GM12878 (cell line): ENCODE measurements around the gene BDH1. TPM values are rescaled to one million over a fixed set of nuclear protein-coding genes. Genes with fewer than 3 reads are reported as not detected.

Experiments
- MLLT1 ChIP-seq: fragments of 450-650 bp; IDR thresholded peaks from 2 replicates; pipeline ENCODE4 v1.6.1; 2016; ENCODE audit warnings: mild to moderate bottlenecking
- PAX5 ChIP-seq: IDR thresholded peaks from 2 replicates; pipeline ENCODE4 v1.6.1; 2011; ENCODE audit warnings: low read depth, low read length, borderline replicate concordance
- RELB ChIP-seq: fragments of 450-650 bp; IDR thresholded peaks from 2 replicates; pipeline ENCODE4 v1.6.1; 2017; ENCODE audit warnings: low read depth, mild to moderate bottlenecking, moderate library complexity
- polyA plus RNA-seq, 11 experiments: library from polyadenylated mRNA; depleted of rRNA in 4 of 11; unstranded in 6 of 11; stranded (reverse) in 5 of 11; fragments of >200 nt; fragmentation: Nextera tagmentation in 4 of 11; fragmentation: Illumina TruSeq in 1 of 11; extraction: Ambion mirVana in 4 of 11; extraction: Trizol in 1 of 11; gene quantifications; 1 replicate in 1 of 11; 2 replicates in 10 of 11; pipeline versions ENCODE4 v1.2.1 to v1.2.3, GENCODE V29; 2011 to 2016; ENCODE audit warnings: inconsistent platforms in 2 of 11, missing spikeins in 2 of 11, low read depth in 1 of 11
- total RNA-seq, 4 experiments: library from RNA; depleted of rRNA in 3 of 4; stranded (reverse); fragments of >200 nt in 3 of 4; fragmentation: Illumina TruSeq in 1 of 4; extraction: Trizol in 1 of 4; gene quantifications; 2 replicates each; pipeline versions ENCODE4 v1.2.1 to v1.2.3, GENCODE V29; 2013 to 2021
- TF ChIP-seq, protein P1 (sequence below), 3 experiments: IDR thresholded peaks in 2 of 3; conservative IDR thresholded peaks in 1 of 3; 2 replicates each; pipeline ENCODE4 v1.5.1; 2011; ENCODE audit warnings: low read depth in 3 of 3, low read length in 3 of 3, mild to moderate bottlenecking in 3 of 3, control low read depth in 2 of 3, moderate library complexity in 2 of 3, inconsistent platforms in 1 of 3, mixed read lengths in 1 of 3; ENCODE audit not compliant: control insufficient read depth in 2 of 3, insufficient read depth in 1 of 3; ENCODE audit errors: extremely low read depth in 1 of 3

The BDH1 gene
- total and polyA plus RNA-seq, 10 of the 15 experiments (the other 5 are each of a cell fraction or from before 2014, with no cell fraction given) = 11.3 to 84.5 (median 60.3) TPM

DNA sequence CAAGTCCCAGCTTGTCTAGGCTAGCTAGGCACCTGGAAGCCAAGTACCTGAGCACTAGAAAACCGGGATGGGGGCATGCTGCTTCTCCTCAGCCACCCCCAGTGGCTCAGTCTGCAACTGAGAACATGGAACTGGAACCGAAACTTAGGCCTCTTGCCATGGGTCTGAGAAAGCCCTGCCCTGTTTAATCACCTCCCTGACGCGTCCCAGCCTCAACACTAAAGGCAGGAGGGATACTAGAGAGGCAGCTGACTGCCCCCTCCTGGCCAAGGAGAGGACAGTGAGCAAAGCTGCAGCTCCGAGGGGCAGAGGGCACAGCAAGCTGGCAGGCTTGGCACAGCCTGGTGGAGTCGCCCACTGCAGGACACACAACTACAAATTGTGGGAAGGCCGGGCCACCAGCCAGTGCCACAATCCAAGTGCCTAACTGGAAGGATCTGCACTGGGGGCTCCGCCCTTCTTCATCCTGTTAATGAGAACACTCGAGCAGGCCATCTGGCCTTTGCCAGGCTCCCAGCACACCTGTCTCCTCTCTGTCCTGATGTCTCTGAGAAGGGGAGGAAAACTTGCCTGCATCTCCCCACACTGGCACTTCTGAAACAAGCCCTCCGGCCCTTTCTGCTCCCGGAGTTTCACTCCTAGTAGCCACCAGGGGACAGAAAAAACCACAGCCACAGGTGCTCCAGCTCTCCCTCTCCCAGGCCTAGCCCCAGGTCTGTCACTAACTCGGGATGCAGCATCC, 53.7 kb downstream of the BDH1 start (continued):
- TF ChIP-seq, protein P1, sequence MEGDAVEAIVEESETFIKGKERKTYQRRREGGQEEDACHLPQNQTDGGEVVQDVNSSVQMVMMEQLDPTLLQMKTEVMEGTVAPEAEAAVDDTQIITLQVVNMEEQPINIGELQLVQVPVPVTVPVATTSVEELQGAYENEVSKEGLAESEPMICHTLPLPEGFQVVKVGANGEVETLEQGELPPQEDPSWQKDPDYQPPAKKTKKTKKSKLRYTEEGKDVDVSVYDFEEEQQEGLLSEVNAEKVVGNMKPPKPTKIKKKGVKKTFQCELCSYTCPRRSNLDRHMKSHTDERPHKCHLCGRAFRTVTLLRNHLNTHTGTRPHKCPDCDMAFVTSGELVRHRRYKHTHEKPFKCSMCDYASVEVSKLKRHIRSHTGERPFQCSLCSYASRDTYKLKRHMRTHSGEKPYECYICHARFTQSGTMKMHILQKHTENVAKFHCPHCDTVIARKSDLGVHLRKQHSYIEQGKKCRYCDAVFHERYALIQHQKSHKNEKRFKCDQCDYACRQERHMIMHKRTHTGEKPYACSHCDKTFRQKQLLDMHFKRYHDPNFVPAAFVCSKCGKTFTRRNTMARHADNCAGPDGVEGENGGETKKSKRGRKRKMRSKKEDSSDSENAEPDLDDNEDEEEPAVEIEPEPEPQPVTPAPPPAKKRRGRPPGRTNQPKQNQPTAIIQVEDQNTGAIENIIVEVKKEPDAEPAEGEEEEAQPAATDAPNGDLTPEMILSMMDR (IDR thresholded peaks at IDR 0.05 in 2 of 3, conservative IDR thresholded peaks at IDR 0.05 in 1 of 3; ENCODE audit: control insufficient read depth in 2 of 3, extremely low read depth in 1 of 3, insufficient read depth in 1 of 3, low read depth in 3 of 3, low read length in 3 of 3) = peak; percentile 67 to 81 (median 78)
- TF ChIP-seq PAX5 (peak; percentile 8; the same call in 1 of the 2 replicates), RELB (no peak), MLLT1 (no peak)
